A549 (cell line): Measurements from ENCODE around the gene TES. TPM values are rescaled to one million over a fixed set of nuclear protein-coding genes. Genes with fewer than 3 reads are reported as not detected.

ENCODE experiments used
- ATAC-seq, 2 experiments: fragments of 200-7000 bp in 1 of 2; fragments of >200 bp in 1 of 2; cut with Nextera tagmentation in 1 of 2; cut with Tn5 transposase in 1 of 2; 3 replicates each; pipeline versions ENCODE4 v1.8.0 to v1.9.1; 2018 to 2020; ENCODE audit warnings: mild to moderate bottlenecking in 1 of 2, moderate library complexity in 1 of 2
- CTCF ChIA-PET: fragments of 300-600 bp; sonication (Branson Sonifier 250); formaldehyde crosslinking; extraction: SDS; loops from one replicate; lab custom pipeline; 2021; ENCODE audit warnings: antibody characterized with exemption, inconsistent platforms; lab: Yijun Ruan, JAX
- POLR2A ChIA-PET: fragments of 350-600 bp; formaldehyde crosslinking; extraction: SDS; loops from one replicate; lab custom pipeline; 2021; ENCODE audit warnings: antibody characterized with exemption, inconsistent platforms; lab: Yijun Ruan, JAX
- DNase-seq, 2 experiments: peaks; one replicate each; pipeline versions ENCODE4 v3.0.0 to v3.0.0-alpha.2; 2011 to 2016; ENCODE audit warnings: low read depth in 1 of 2, low spot score in 1 of 2
- FAIRE-seq: peaks from 2 replicates; lab custom pipeline; 2011; peaks lifted over from hg19 to GRCh38; lab: Jason Lieb, UNC
- H3K27ac ChIP-seq, 2 experiments: fragments of >200 bp; sonication (Bioruptor Twin); formaldehyde crosslinking; 3 replicates each; pipeline ENCODE4 v1.5.1; 2016 to 2017
- H3K4me1 ChIP-seq: fragments of >200 bp; sonication (Bioruptor Twin); formaldehyde crosslinking; 3 replicates; pipeline ENCODE4 v1.6.1; 2016
- H3K4me2 ChIP-seq: fragments of >200 bp; sonication (Bioruptor Twin); formaldehyde crosslinking; 3 replicates; pipeline ENCODE4 v1.6.1; 2016
- H3K4me3 ChIP-seq: fragments of >200 bp; sonication (Bioruptor Twin); formaldehyde crosslinking; 3 replicates; pipeline ENCODE4 v1.5.1; 2016
- H3K9me3 ChIP-seq: fragments of >200 bp; sonication (Bioruptor Twin); formaldehyde crosslinking; 3 replicates; pipeline ENCODE4 v1.6.1; 2016
- BCL3 ChIP-seq: fragments of >200 bp; sonication (Bioruptor Twin); formaldehyde crosslinking; IDR thresholded peaks from 3 replicates; pipeline ENCODE4 v1.6.1; 2016
- BHLHE40 ChIP-seq: IDR thresholded peaks from 2 replicates; pipeline ENCODE4 v1.6.1; 2012; ENCODE audit warnings: low read depth, low read length, inconsistent platforms
- CEBPB ChIP-seq, 2 experiments: fragments of >200 bp in 1 of 2; sonication (Bioruptor Twin) in 1 of 2; formaldehyde crosslinking in 1 of 2; IDR thresholded peaks; 2 replicates each; pipeline ENCODE4 v1.6.1; 2012 to 2016
- CTCF ChIP-seq: fragments of >200 bp; sonication (Bioruptor Twin); formaldehyde crosslinking; IDR thresholded peaks from 3 replicates; pipeline ENCODE4 v1.5.1; 2016
- E2F6 ChIP-seq: IDR thresholded peaks from 2 replicates; pipeline ENCODE4 v1.6.1; 2012; ENCODE audit warnings: low read depth, borderline replicate concordance
- ELK1 ChIP-seq: fragments of 150-350 bp; IDR thresholded peaks from 2 replicates; pipeline ENCODE4 v1.6.1; 2014; ENCODE audit warnings: low read depth, mild to moderate bottlenecking, low read length
- EP300 ChIP-seq, 2 experiments: fragments of >200 bp; sonication (Bioruptor Twin); formaldehyde crosslinking; IDR thresholded peaks; 2 replicates in 1 of 2; 3 replicates in 1 of 2; pipeline ENCODE4 v1.6.1; 2016 to 2017
- FOSL2 ChIP-seq, 2 experiments: fragments of 450-650 bp in 1 of 2; fragments of >200 bp in 1 of 2; sonication (Bioruptor Twin) in 1 of 2; formaldehyde crosslinking; IDR thresholded peaks; 2 replicates each; pipeline versions ENCODE4 v1.5.0 to v1.6.1; 2016 to 2020; ENCODE audit warnings: mild to moderate bottlenecking in 1 of 2, moderate library complexity in 1 of 2
- GATA3 ChIP-seq: IDR thresholded peaks from 2 replicates; pipeline ENCODE4 v1.6.1; 2012; ENCODE audit warnings: borderline replicate concordance
- HES2 ChIP-seq: fragments of >200 bp; sonication (Bioruptor Twin); formaldehyde crosslinking; IDR thresholded peaks from 2 replicates; pipeline ENCODE4 v1.6.1; 2016
- MAX ChIP-seq: IDR thresholded peaks from 2 replicates; pipeline ENCODE4 v1.6.1; 2012
- NR3C1 ChIP-seq: fragments of >200 bp; sonication (Bioruptor Twin); formaldehyde crosslinking; IDR thresholded peaks from 3 replicates; pipeline ENCODE4 v1.6.1; 2017
- PBX3 ChIP-seq: IDR thresholded peaks from 2 replicates; pipeline ENCODE4 v1.6.1; 2012
- RNF2 ChIP-seq: fragments of 200-600 bp; sonication (generic); IDR thresholded peaks from 2 replicates; pipeline ENCODE4 v1.6.1; 2016; ENCODE audit warnings: low read depth, mild to moderate bottlenecking, antibody characterized with exemption, moderate library complexity, borderline replicate concordance
- SMC3 ChIP-seq: fragments of >200 bp; sonication (Bioruptor Twin); formaldehyde crosslinking; IDR thresholded peaks from 3 replicates; pipeline ENCODE4 v1.6.1; 2018; ENCODE audit warnings: inconsistent platforms
- TFCP2L1 ChIP-seq: fragments of 250-450 bp; sonication (Bioruptor Pico); IDR thresholded peaks from 2 replicates; pipeline ENCODE4 v1.5.0; 2021; ENCODE audit warnings: mild to moderate bottlenecking
- TP53 ChIP-seq: fragments of 250-450 bp; sonication (Bioruptor Pico); IDR thresholded peaks from 2 replicates; pipeline ENCODE4 v1.5.0; 2021; ENCODE audit warnings: mild to moderate bottlenecking, moderate library complexity
- ZSCAN20 ChIP-seq: fragments of 250-450 bp; sonication (Bioruptor Pico); IDR thresholded peaks from 2 replicates; pipeline ENCODE4 v1.8.0; 2022; ENCODE audit warnings: mild to moderate bottlenecking, moderate library complexity
- WGBS: methylation state at CpG from one replicate; pipeline ENCODE4 v1.1.6; 2017; ENCODE audit errors: missing lambda C conversion rate; 5-methylcytosine and 5-hydroxymethylcytosine counted together
- polyA plus RNA-seq, 4 experiments: library from polyadenylated mRNA; depleted of rRNA in 3 of 4; stranded (reverse); fragments of >200 nt; fragmentation: RNase III in 1 of 4; extraction: RNeasy Plus Mini Kit Qiagen cat#74134 plus additional on column Dnase treatment in 1 of 4; gene quantifications; 2 replicates in 3 of 4; 3 replicates in 1 of 4; pipeline ENCODE4 v1.2.3, GENCODE V29; 2011 to 2017

The TES gene
- polyA plus RNA-seq, 2 of the 4 experiments (the other 2 are of a cell fraction) = 45.9 to 134 TPM

GRCh38 chr7:116197360-116197759 lies 13.0 kb upstream of the TES start:
- no peak for FAIRE-seq
- peaks cover 10% of the 10 kb centered on the region; the same call in 2 of the 3 replicates for H3K4me1 ChIP-seq
- DNase-seq = no peak
- TF ChIP-seq TFCP2L1 (CRISPR knock-in tag) = no peak
- TF ChIP-seq GATA3 = no peak
- TF ChIP-seq NR3C1 = no peak
- TF ChIP-seq CTCF = no peak
- TF ChIP-seq PBX3 = no peak
- TF ChIP-seq BHLHE40 = no peak
- TF ChIP-seq, all 56 proteins: peak for 0
- no peak for ATAC-seq
- POLR2A ChIA-PET = interaction anchor here (1.2 kb wide), 1 partner anchor 13 kb away, joined by 5 read pairs; the partner anchor contains the start of gene TES
- CTCF ChIA-PET = interaction anchor here (0.6 to 7.4 kb wide), 6 partner anchors 12 to 1390 kb away, joined by 3 to 39 read pairs (median 4); partner anchors contain the start of gene TES
- H3K4me2 ChIP-seq = no peak overlapping the region
- H3K27ac ChIP-seq = no peak overlapping the region
- no peak overlapping the region for H3K4me3 ChIP-seq
- WGBS = 97% methylated on average over 3 of the region's 3 CpGs
- H3K9me3 ChIP-seq = no peaks in the 10 kb centered on the region

- POLR2A ChIA-PET = interaction anchor here (0.6 to 1.8 kb wide), 3 partner anchors 11 to 13 kb away, joined by 3 to 5 read pairs (median 4); partner anchors contain the start of gene TES
- WGBS = 73% methylated on average over 5 of the region's 5 CpGs
- CTCF ChIA-PET = interaction anchor here (0.6 to 7.4 kb wide), 8 partner anchors 10 to 384 kb away, joined by 3 to 39 read pairs (median 3); no protein-coding TSS in a partner anchor
- no peak overlapping the region for H3K4me2 ChIP-seq
- no peaks in the 10 kb centered on the region for H3K9me3 ChIP-seq
- no peak overlapping the region for H3K27ac ChIP-seq
- DNase-seq = no peak
- H3K4me1 ChIP-seq = peaks cover 7% of the 10 kb centered on the region; the same call in 2 of the 3 replicates
- H3K4me3 ChIP-seq = no peak overlapping the region
- TF ChIP-seq CEBPB (IDR thresholded peaks at IDR 0.05) (no peak), RNF2 (no peak), HES2 (no peak), EP300 (IDR thresholded peaks at IDR 0.05) (no peak), BCL3 (no peak), FOSL2 (IDR thresholded peaks at IDR 0.05) (no peak), FOSL2 (CRISPR knock-in tag; IDR thresholded peaks at IDR 0.05) (no peak), ZSCAN20 (CRISPR knock-in tag) (no peak), CTCF (no peak), TP53 (CRISPR knock-in tag) (no peak), E2F6 (no peak), MAX (no peak), SMC3 (no peak), ELK1 (no peak)
- FAIRE-seq = no peak
- no peak for ATAC-seq
Observed at GRCh38 chr7:116198748-116199410, 11.5 kb upstream of the TES start.
